MM.1S (cell line): ENCODE results near the gene ARSG.
"Not testable (repeated sequence)": the region's sequence is repeated elsewhere in the genome, so short reads cannot be mapped to it uniquely, and the experiment has no call there.

ENCODE experiments used
- DNase-seq: peaks from one replicate; pipeline ENCODE4 v3.0.0-alpha.2; 2015
- H2AFZ ChIP-seq: fragments of 300-600 bp; sonication (generic); 2 replicates; pipeline ENCODE4 v1.6.0; 2016; ENCODE audit warnings: antibody characterized with exemption, low read length
- H3F3A ChIP-seq: fragments of 300-600 bp; sonication (generic); 2 replicates; pipeline ENCODE4 v1.6.1; 2016; ENCODE audit warnings: mild to moderate bottlenecking, antibody characterized with exemption, low read length, moderate library complexity, mixed read lengths; ENCODE audit not compliant: insufficient read depth
- H3K27ac ChIP-seq: fragments of 300-600 bp; sonication (generic); 2 replicates; pipeline ENCODE4 v1.5.1; 2016; ENCODE audit warnings: mild to moderate bottlenecking, low read length
- H3K27me3 ChIP-seq: fragments of 300-600 bp; sonication (generic); replicated peaks from 2 replicates; pipeline ENCODE4 v1.6.0; 2016; ENCODE audit warnings: low read length; ENCODE audit not compliant: insufficient read depth
- H3K36me3 ChIP-seq: fragments of 300-600 bp; sonication (generic); replicated peaks from 2 replicates; pipeline ENCODE4 v1.6.1; 2016; ENCODE audit warnings: mild to moderate bottlenecking, low read length, mixed read lengths; ENCODE audit not compliant: insufficient read depth
- H3K4me1 ChIP-seq: fragments of 300-600 bp; sonication (generic); 2 replicates; pipeline ENCODE4 v1.6.1; 2016; ENCODE audit warnings: low read length, mixed read lengths
- H3K4me2 ChIP-seq: fragments of 300-600 bp; sonication (generic); 2 replicates; pipeline ENCODE4 v1.6.0; 2016; ENCODE audit warnings: low read depth, low read length
- H3K4me3 ChIP-seq: fragments of 300-600 bp; sonication (generic); 2 replicates; pipeline ENCODE4 v1.5.1; 2016; ENCODE audit warnings: low read length, mixed read lengths
- H3K79me2 ChIP-seq: fragments of 300-600 bp; sonication (generic); 2 replicates; pipeline ENCODE4 v1.6.1; 2016; ENCODE audit warnings: mixed run types, low read length, mixed read lengths
- H3K9ac ChIP-seq: fragments of 300-600 bp; sonication (generic); 2 replicates; pipeline ENCODE4 v1.6.1; 2016; ENCODE audit warnings: low read length, mixed read lengths
- H3K9me2 ChIP-seq: fragments of 300-600 bp; sonication (generic); replicated peaks from 2 replicates; pipeline ENCODE4 v1.6.1; 2016; ENCODE audit warnings: mild to moderate bottlenecking, low read length, mixed read lengths; ENCODE audit not compliant: insufficient read depth
- H3K9me3 ChIP-seq: fragments of 300-600 bp; sonication (generic); replicated peaks from 2 replicates; pipeline ENCODE4 v1.6.1; 2016; ENCODE audit warnings: mild to moderate bottlenecking, low read length, mixed read lengths; ENCODE audit not compliant: insufficient read depth
- H4K20me1 ChIP-seq: fragments of 300-600 bp; sonication (generic); 2 replicates; pipeline ENCODE4 v1.6.1; 2016; ENCODE audit warnings: mild to moderate bottlenecking, low read length, moderate library complexity, mixed read lengths; ENCODE audit not compliant: insufficient read depth
- EZH2 ChIP-seq: fragments of 300-600 bp; sonication (generic); optimal IDR thresholded peaks from 2 replicates; pipeline ENCODE3; 2017; ENCODE audit warnings: low read depth, mild to moderate bottlenecking, antibody characterized with exemption, low read length, mixed read lengths
- EZH2phosphoT487 ChIP-seq: fragments of 300-600 bp; sonication (generic); IDR thresholded peaks from 2 replicates; pipeline ENCODE4 v1.6.1; 2018; ENCODE audit warnings: antibody characterized with exemption, low read length
- TF ChIP-seq, protein P1 (sequence below): fragments of 300-600 bp; sonication (generic); IDR thresholded peaks from 2 replicates; pipeline ENCODE4 v1.5.1; 2016; ENCODE audit warnings: antibody characterized with exemption, low read length, mixed read lengths

Gene ARSG

DNA sequence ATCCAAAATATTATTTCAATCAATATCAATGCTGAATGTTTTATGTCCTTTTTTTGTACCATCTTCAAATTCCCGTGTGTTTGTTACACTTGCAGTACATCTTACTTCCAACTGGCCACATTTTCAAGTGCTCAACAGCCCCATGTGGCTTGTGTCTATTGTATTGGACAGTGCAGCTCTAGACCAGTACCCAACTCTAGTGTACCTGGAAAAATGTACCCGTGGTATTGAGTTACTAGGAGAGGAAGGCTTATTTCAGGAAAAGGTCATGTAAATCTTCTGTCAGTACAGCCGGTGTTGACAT, 31.7 kb upstream of the ARSG start:
- H3K27ac ChIP-seq: peak overlapping the region; percentile 79
- peaks cover 18% of the 10 kb centered on the region for H3K4me1 ChIP-seq

DNA sequence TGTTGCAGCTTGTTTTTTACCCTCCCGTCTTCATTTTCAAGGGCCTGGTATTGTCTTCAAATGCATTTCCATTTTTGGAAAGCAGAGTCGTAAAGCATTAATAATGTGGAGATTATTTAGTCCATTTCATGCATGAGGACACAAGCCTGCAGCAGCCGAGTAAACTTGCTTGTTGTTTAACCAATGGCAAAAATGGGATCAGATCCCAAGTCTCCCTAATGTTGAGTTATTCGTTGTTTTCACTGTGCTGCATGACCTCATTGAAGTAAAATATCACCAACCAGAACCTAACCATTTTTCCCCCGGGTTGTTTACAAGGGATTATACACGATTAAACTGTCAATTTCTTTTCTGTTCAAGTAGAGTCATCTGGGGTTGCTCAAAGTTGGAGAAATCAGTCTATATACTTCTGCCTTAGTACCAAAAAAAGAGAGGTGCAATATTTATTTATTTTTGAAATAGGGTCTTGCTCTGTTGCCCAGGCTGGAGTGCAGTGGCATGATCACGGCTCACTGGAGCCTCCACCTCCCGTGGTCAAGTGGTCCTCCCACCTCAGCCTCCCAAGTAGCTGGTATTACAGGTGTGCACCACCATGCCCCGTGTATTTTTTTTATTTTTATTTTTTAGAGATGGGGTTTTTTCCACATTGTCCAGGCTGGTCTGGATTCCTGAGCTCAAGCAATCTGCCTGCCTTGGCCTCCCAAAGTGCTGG, 31.1 kb upstream of the ARSG start:
- Histone ChIP-seq H3K79me2 (no peaks in the 10 kb centered on the region), H3K9me3 (no peaks in the 10 kb centered on the region), H4K20me1 (no peaks in the 10 kb centered on the region), H3K4me3 (no peak overlapping the region), H3K4me1 (peaks cover 18% of the 10 kb centered on the region), H3K27ac (no peak overlapping the region), H3K27me3 (no peaks in the 10 kb centered on the region), H3K4me2 (no peak overlapping the region; the same call in 1 of the 2 replicates), H2AFZ (no peak overlapping the region), H3K9me2 (no peaks in the 10 kb centered on the region), H3K36me3 (no peaks in the 10 kb centered on the region), H3F3A (peaks cover 10% of the 10 kb centered on the region; the same call in 1 of the 2 replicates), H3K9ac (no peak overlapping the region)
- no peak for TF ChIP-seq EZH2phosphoT487
- TF ChIP-seq EZH2: no peak
- TF ChIP-seq, protein P1, sequence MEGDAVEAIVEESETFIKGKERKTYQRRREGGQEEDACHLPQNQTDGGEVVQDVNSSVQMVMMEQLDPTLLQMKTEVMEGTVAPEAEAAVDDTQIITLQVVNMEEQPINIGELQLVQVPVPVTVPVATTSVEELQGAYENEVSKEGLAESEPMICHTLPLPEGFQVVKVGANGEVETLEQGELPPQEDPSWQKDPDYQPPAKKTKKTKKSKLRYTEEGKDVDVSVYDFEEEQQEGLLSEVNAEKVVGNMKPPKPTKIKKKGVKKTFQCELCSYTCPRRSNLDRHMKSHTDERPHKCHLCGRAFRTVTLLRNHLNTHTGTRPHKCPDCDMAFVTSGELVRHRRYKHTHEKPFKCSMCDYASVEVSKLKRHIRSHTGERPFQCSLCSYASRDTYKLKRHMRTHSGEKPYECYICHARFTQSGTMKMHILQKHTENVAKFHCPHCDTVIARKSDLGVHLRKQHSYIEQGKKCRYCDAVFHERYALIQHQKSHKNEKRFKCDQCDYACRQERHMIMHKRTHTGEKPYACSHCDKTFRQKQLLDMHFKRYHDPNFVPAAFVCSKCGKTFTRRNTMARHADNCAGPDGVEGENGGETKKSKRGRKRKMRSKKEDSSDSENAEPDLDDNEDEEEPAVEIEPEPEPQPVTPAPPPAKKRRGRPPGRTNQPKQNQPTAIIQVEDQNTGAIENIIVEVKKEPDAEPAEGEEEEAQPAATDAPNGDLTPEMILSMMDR: no peak
- DNase-seq: no peak

More for the DNA sequence above, 31.7 kb upstream of the ARSG start:
- not testable (repeated sequence) for H4K20me1 ChIP-seq, H3K79me2 ChIP-seq, H2AFZ ChIP-seq, DNase-seq, H3K27me3 ChIP-seq, H3K9me2 ChIP-seq, H3K9me3 ChIP-seq, H3K36me3 ChIP-seq
- Histone ChIP-seq H3F3A (peaks cover 10% of the 10 kb centered on the region; the same call in 1 of the 2 replicates), H3K9ac (peak overlapping the region; percentile 54; the same call in 1 of the 2 replicates), H3K4me2 (peak overlapping the region; percentile 48), H3K4me3 (peak overlapping the region; percentile 34; the same call in 1 of the 2 replicates)

DNA sequence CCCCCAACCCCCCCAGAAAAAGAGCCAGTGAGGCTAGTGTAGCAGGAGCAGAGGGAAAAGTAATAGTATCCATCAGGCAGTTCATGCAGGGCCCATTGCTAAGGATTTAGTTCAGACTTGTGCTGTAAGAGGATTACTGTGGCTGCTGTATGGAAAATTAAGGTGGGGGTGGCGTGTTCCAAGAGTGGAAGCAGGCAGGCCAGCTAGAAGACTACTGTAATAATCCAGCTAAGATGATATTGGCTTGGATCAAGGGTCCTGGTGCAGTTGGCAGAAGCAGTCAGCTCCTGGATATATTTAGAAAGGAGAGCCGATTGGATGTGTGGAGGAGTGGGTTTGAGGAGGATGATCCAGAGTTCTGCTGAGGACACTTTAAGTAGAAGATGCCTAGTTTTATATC, 28.8 kb upstream of the ARSG start:
- H3K79me2 ChIP-seq, DNase-seq, H3K9ac ChIP-seq, H3K4me2 ChIP-seq, H3K36me3 ChIP-seq, H2AFZ ChIP-seq, H3K27me3 ChIP-seq, H3K9me3 ChIP-seq, H3K9me2 ChIP-seq, H3K4me3 ChIP-seq, H3K27ac ChIP-seq, H4K20me1 ChIP-seq: not testable (repeated sequence)
- H3F3A ChIP-seq: peaks cover 10% of the 10 kb centered on the region
- peaks cover 18% of the 10 kb centered on the region for H3K4me1 ChIP-seq

DNA sequence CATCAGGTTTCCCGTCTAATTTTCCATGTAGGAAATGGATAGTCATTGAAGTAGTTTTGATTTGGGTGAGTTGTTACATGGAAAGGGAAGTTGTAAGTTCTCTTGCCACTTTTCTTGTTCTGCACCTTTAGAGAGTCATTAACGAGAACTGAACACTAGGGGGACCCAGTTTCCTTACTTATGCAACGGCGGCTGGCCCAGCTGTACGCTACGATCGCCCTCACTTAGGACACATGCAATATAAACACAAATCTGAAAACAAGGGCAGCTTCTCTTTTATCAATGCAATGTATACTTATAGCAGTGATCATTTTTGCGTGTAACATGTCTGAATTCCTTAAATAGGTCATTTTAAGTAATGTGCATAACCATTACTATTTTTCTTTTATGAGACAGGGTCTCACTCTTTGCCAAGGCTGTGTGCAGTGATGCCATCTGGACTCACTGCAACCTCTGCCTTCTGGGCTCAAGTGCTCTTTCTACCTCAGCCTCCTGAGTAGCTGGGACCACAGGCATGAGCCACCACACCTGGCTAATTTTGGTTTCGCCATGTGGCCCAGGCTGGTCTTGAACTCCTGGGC, 28.1 kb upstream of the ARSG start:
- H3K79me2 ChIP-seq, H3K36me3 ChIP-seq, H3K4me3 ChIP-seq, H3K9me3 ChIP-seq, H3K27me3 ChIP-seq, H4K20me1 ChIP-seq, H3K9me2 ChIP-seq, H3K9ac ChIP-seq: not testable (repeated sequence)
- peaks cover 17% of the 10 kb centered on the region for H3K4me1 ChIP-seq
- DNase-seq: peak; percentile 30
- H2AFZ ChIP-seq: peak overlapping the region; percentile 22; the same call in 1 of the 2 replicates
- H3F3A ChIP-seq: peaks cover 10% of the 10 kb centered on the region
- TF ChIP-seq, protein P1: peak; percentile 57
- H3K27ac ChIP-seq: peak overlapping the region; percentile 42; the same call in 1 of the 2 replicates
- peak overlapping the region; percentile 54; the same call in 1 of the 2 replicates for H3K4me2 ChIP-seq

DNA sequence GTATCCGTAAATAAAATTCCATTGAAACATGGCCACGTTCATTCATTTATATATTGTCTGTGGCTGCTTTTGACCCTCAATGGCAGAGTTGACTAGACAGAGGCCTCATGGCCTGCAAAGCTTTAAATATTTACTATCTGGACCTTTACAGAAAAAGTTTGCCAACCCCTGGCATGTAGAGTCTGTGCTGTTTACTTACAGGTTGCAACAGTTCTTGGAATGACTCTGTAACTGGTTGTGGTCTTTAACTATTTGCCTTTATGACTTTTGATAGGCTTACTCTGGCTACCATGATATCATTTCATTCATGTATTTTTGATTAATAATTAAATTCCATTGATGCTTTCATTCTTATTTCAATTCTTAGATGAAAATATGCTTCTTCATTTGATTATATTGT, 25.5 kb upstream of the ARSG start:
- not testable (repeated sequence) for H3K79me2 ChIP-seq, H3K27me3 ChIP-seq, H3K9me2 ChIP-seq, DNase-seq, H3K9ac ChIP-seq, H3K9me3 ChIP-seq, H4K20me1 ChIP-seq, H3K36me3 ChIP-seq, H3F3A ChIP-seq, H3K4me1 ChIP-seq, H3K27ac ChIP-seq, H3K4me2 ChIP-seq, H2AFZ ChIP-seq, H3K4me3 ChIP-seq
